ENCODE measurements around the gene NT5C. TPM values are rescaled to one million over a fixed set of nuclear protein-coding genes. Genes with fewer than 3 reads are reported as not detected.
"Not testable (repeated sequence)": the region's sequence is repeated elsewhere in the genome, so short reads cannot be mapped to it uniquely, and the experiment has no call there.

The NT5C gene
- total RNA-seq, 6 experiments from 2014 or later, result 10.5 to 35.1 (median 12.6) TPM

- Histone ChIP-seq H3K36me3 (no peaks in the 10 kb centered on the region), H3K27me3 (no peaks in the 10 kb centered on the region), H3K9me3 (no peaks in the 10 kb centered on the region), H3K27ac (no peak overlapping the region), H3K4me3 (no peak overlapping the region), H3K4me1 (peaks cover 0 to 6% (median 0%) of the 10 kb centered on the region in 4 donors)
- ATAC-seq (no peak), DNase-seq (no peak)
- TF ChIP-seq CTCF (IDR thresholded peaks at IDR 0.05) (no peak), POLR2A (IDR thresholded peaks at IDR 0.05) (no peak)
- intact Hi-C loops (cut with DNase I), result no loop called here
- 65% methylated on average over 3 of the region's 3 CpGs for WGBS (ENCODE audit: insufficient coverage, low coverage, low lambda C conversion rate, missing lambda C conversion rate)
Measured at GRCh38 chr17:75133001-75133400, 1.5 kb upstream of the NT5C start.

- H3K4me1 ChIP-seq; intact Hi-C loops (cut with DNase I); H3K27me3 ChIP-seq; DNase-seq; H3K9me3 ChIP-seq; H3K36me3 ChIP-seq; ATAC-seq: not testable (repeated sequence)
- H3K27ac ChIP-seq, result peak overlapping the region; percentile 66 to 85 (median 69)
- WGBS (ENCODE audit: insufficient coverage, low coverage, low lambda C conversion rate, missing lambda C conversion rate), result 73% methylated on average over 18 of the region's 40 CpGs
- peak overlapping the region; percentile 80 to 94 (median 87) for H3K4me3 ChIP-seq
Measured at GRCh38 chr17:75132018-75133000, 767 bp upstream of the NT5C start.

- Histone ChIP-seq H3K9me3 (no peaks in the 10 kb centered on the region), H3K4me1 (peaks cover 0 to 6% (median 0%) of the 10 kb centered on the region in 4 donors), H3K27ac (peak overlapping the region; percentile 66 to 85 (median 69)), H3K36me3 (no peaks in the 10 kb centered on the region), H3K27me3 (no peaks in the 10 kb centered on the region), H3K4me3 (peak overlapping the region; percentile 80 to 94 (median 87))
- peak; percentile 50 to 58 (median 54) for ATAC-seq
- intact Hi-C loops (cut with DNase I), result no loop called here
- 23% methylated on average over 15 of the region's 29 CpGs for WGBS (ENCODE audit: insufficient coverage, low coverage, low lambda C conversion rate, missing lambda C conversion rate)
- TF ChIP-seq CTCF (IDR thresholded peaks at IDR 0.05) (peak; percentile 25 to 40 (median 32)), POLR2A (IDR thresholded peaks at IDR 0.05) (no peak)
- DNase-seq, result peak; percentile 40 to 60 (median 59)
Measured at GRCh38 chr17:75130632-75131277, 787 bp downstream of the NT5C start.

GRCh38 chr17:75130059-75130631, 1.4 kb downstream of the NT5C start:
- no peak overlapping the region for H3K27ac ChIP-seq

More at GRCh38 chr17:75130059-75130631, 1.4 kb downstream of the NT5C start:
- H3K4me3 ChIP-seq, result peak overlapping the region in 1 of 3 donors; percentile 94
- DNase-seq (no peak), ATAC-seq (no peak)
- no peaks in the 10 kb centered on the region for H3K27me3 ChIP-seq
- no peaks in the 10 kb centered on the region for H3K9me3 ChIP-seq
- 80% methylated on average over 9 of the region's 24 CpGs for WGBS (ENCODE audit: insufficient coverage, low coverage, low lambda C conversion rate, missing lambda C conversion rate)
- H3K36me3 ChIP-seq, result no peaks in the 10 kb centered on the region
- TF ChIP-seq CTCF (IDR thresholded peaks at IDR 0.05) (no peak), POLR2A (IDR thresholded peaks at IDR 0.05) (no peak)
- peaks cover 0 to 6% (median 0%) of the 10 kb centered on the region in 4 donors for H3K4me1 ChIP-seq
- intact Hi-C loops (cut with DNase I), result no loop called here

All from right lobe of liver (tissue), 6 donors.